Pancreas (tissue), 10 donors: Measurements from ENCODE around the gene MAU2. TPM values are rescaled to one million over a fixed set of nuclear protein-coding genes. Genes with fewer than 3 reads are reported as not detected.

ENCODE experiments used
- ATAC-seq, 4 donors: fragments of 200-7000 bp; cut with Tn5 transposase; one replicate each; pipeline versions ENCODE4 v1.8.0 to v1.9.1; 2020; ENCODE audit warnings: mild to moderate bottlenecking in 4 of 4, moderate library complexity in 4 of 4
- DNase-seq, 6 donors: peaks; one replicate each; pipeline ENCODE4 v3.0.0-alpha.2; 2020
- FAIRE-seq: peaks from 2 replicates; lab custom pipeline; 2012; peaks lifted over from hg19 to GRCh38; lab: Jason Lieb, UNC
- H3K27ac ChIP-seq, 4 donors: fragments of 200-600 bp; sonication (generic); 1 replicate in 3 of 4; 2 replicates in 1 of 4; pipeline versions ENCODE4 v1.5.0 to v1.8.0; 2020
- H3K27me3 ChIP-seq, 4 donors: fragments of 200-600 bp; one replicate each; pipeline ENCODE4 v1.8.0; 2021
- H3K36me3 ChIP-seq, 3 donors: fragments of 200-600 bp; sonication (generic) in 1 of 3; one replicate each; pipeline versions ENCODE4 v1.5.0 to v1.8.0; 2020 to 2021
- H3K4me1 ChIP-seq, 3 donors: fragments of 200-600 bp; one replicate each; pipeline ENCODE4 v1.8.0; 2021
- H3K4me3 ChIP-seq, 4 donors: fragments of 200-600 bp; sonication (generic) in 2 of 4; one replicate each; pipeline versions ENCODE4 v1.5.0 to v1.8.0; 2020 to 2021
- H3K9me3 ChIP-seq, 4 donors: fragments of 200-600 bp; one replicate each; pipeline ENCODE4 v1.8.0; 2021
- CTCF ChIP-seq, 4 donors: fragments of 200-600 bp; sonication (generic) in 3 of 4; IDR thresholded peaks; one replicate each; pipeline versions ENCODE4 v1.5.0 to v1.8.0; 2021; ENCODE audit warnings: antibody characterized with exemption in 4 of 4
- WGBS, 2 donors: extraction: QIAGEN DNeasy Blood & Tissue Kit; methylation state at CpG; one replicate each; pipeline ENCODE4 v1.1.7; 2013; 5-methylcytosine and 5-hydroxymethylcytosine counted together
- intact Hi-C, 3 donors: fragments of 100-400 bp; cut with DNase I; formaldehyde crosslinking; loops; one replicate each; pipeline versions ENCODE4 v1.11.1 to v1.14.2; 2022
- polyA plus RNA-seq, 2 donors: library from polyadenylated mRNA; stranded (reverse); fragments of 200-250 nt; gene quantifications; one replicate each; pipeline ENCODE4 v1.2.3, GENCODE V29; 2013
- total RNA-seq, 6 donors: library from RNA; stranded (reverse); fragmentation: NEBNext Ultra II Directional in 4 of 6; extraction: Animal tissue kit (Norgen Biotek cat#: 25700) in 4 of 6; gene quantifications; one replicate each; pipeline versions ENCODE4 v1.2.1 to v1.2.4, GENCODE V29; 2021 to 2023
- donor health status: healthy with polysubstance abuse.
- donor health status: DM: no; HTN: no; CAD: no; lungs with moderate emphysema.
- donor health status: DM: no; HTN: no; CAD: no.
- donor health status: control.
- donor health status: control.
- donor health status: Bipolar disorder and iron deficiency.
- donor health status: DM: yes; HTN: yes; CAD: no.
- donor health status: DM: no; HTN: no; CAD: no.
- donor health status: DM: no; HTN: no; CAD: no.
- donor health status: DM: yes; HTN: yes; CAD: no.

The MAU2 gene
- total and polyA plus RNA-seq, 8 donors: 22.6 to 38.8 (median 30.2) TPM

GRCh38 chr19:19399733-19400433 is 79.3 kb downstream of the MAU2 start:
- Histone ChIP-seq H3K27me3 (no peaks in the 10 kb centered on the region), H3K9me3 (no peaks in the 10 kb centered on the region), H3K4me3 (no peak overlapping the region), H3K27ac (no peak overlapping the region), H3K4me1 (peaks cover 17 to 22% (median 18%) of the 10 kb centered on the region in 3 donors), H3K36me3 (no peaks in the 10 kb centered on the region)
- ATAC-seq (no peak), DNase-seq (no peak), FAIRE-seq (no peak)
- no peak for TF ChIP-seq CTCF (IDR thresholded peaks at IDR 0.05)
- intact Hi-C loops: no loop called here
- WGBS, 2 donors: 41 to 46% methylated on average over 9 of the region's 9 CpGs

- ATAC-seq (no peak), DNase-seq (no peak), FAIRE-seq (no peak)
- intact Hi-C loops: no loop called here
- H3K27ac ChIP-seq: peak overlapping the region; percentile 5 to 54 (median 41)
- no peak for TF ChIP-seq CTCF (IDR thresholded peaks at IDR 0.05)
- H3K4me1 ChIP-seq: peaks cover 25 to 29% (median 26%) of the 10 kb centered on the region in 3 donors
- no peak overlapping the region for H3K4me3 ChIP-seq
- WGBS, 2 donors: 89 to 95% methylated on average over 11 of the region's 11 CpGs
- no peaks in the 10 kb centered on the region for H3K27me3 ChIP-seq
- no peaks in the 10 kb centered on the region for H3K9me3 ChIP-seq
- H3K36me3 ChIP-seq: no peaks in the 10 kb centered on the region
Measured at GRCh38 chr19:19402656-19403372, 82.2 kb downstream of the MAU2 start.

GRCh38 chr19:19403373-19403901 is 82.8 kb downstream of the MAU2 start:
- WGBS, 2 donors: 39 to 42% methylated on average over 5 of the region's 5 CpGs
- peak in 1 of 4 donors; percentile 1 for ATAC-seq
- H3K27ac ChIP-seq: peak overlapping the region; percentile 5 to 54 (median 41)
- no peaks in the 10 kb centered on the region for H3K36me3 ChIP-seq
- intact Hi-C loops: no loop called here
- H3K9me3 ChIP-seq: no peaks in the 10 kb centered on the region
- TF ChIP-seq CTCF (IDR thresholded peaks at IDR 0.05): no peak
- FAIRE-seq: no peak
- peaks cover 25 to 34% (median 31%) of the 10 kb centered on the region in 3 donors for H3K4me1 ChIP-seq
- H3K27me3 ChIP-seq: no peaks in the 10 kb centered on the region
- peak in 1 of 6 donors; percentile 52 for DNase-seq
- H3K4me3 ChIP-seq: no peak overlapping the region

- peak; percentile 90 to 99 (median 96) for DNase-seq
- no peaks in the 10 kb centered on the region for H3K9me3 ChIP-seq
- H3K4me3 ChIP-seq: peak within 1 kb of the TSS; percentile 49 to 97 (median 74)
- ATAC-seq: peak; percentile 83 to 95 (median 91)
- no peaks in the 10 kb centered on the region for H3K36me3 ChIP-seq
- TF ChIP-seq CTCF (IDR thresholded peaks at IDR 0.05): no peak
- FAIRE-seq: no peak
- H3K27me3 ChIP-seq: no peaks in the 10 kb centered on the region
- peak within 1 kb of the TSS; percentile 71 to 83 (median 78) for H3K27ac ChIP-seq
- intact Hi-C loops: no loop called here
- H3K4me1 ChIP-seq: peaks cover 25 to 46% (median 31%) of the 10 kb centered on the region in 3 donors
- WGBS, 2 donors: 1 to 4% methylated on average over 42 to 90 of the region's 90 CpGs
Measured at GRCh38 chr19:19404879-19405860, 84.5 kb downstream of the MAU2 start, which contains the start of gene GATAD2A. TSS of gene GATAD2A (plus strand) at chr19:19405675. CDS start at chr19:19465346, 59,671 bp downstream.
